Middle frontal gyrus (tissue), 1 donor: Measurements from ENCODE around the gene SELENOI.
"Not testable (repeated sequence)": the region's sequence is repeated elsewhere in the genome, so short reads cannot be mapped to it uniquely, and the experiment has no call there.

ENCODE experiments used
- DNase-seq: peaks from one replicate; pipeline ENCODE4 v3.0.0-alpha.2; 2015; ENCODE audit warnings: low spot score; ENCODE audit errors: extremely low spot score

Gene SELENOI

DNA sequence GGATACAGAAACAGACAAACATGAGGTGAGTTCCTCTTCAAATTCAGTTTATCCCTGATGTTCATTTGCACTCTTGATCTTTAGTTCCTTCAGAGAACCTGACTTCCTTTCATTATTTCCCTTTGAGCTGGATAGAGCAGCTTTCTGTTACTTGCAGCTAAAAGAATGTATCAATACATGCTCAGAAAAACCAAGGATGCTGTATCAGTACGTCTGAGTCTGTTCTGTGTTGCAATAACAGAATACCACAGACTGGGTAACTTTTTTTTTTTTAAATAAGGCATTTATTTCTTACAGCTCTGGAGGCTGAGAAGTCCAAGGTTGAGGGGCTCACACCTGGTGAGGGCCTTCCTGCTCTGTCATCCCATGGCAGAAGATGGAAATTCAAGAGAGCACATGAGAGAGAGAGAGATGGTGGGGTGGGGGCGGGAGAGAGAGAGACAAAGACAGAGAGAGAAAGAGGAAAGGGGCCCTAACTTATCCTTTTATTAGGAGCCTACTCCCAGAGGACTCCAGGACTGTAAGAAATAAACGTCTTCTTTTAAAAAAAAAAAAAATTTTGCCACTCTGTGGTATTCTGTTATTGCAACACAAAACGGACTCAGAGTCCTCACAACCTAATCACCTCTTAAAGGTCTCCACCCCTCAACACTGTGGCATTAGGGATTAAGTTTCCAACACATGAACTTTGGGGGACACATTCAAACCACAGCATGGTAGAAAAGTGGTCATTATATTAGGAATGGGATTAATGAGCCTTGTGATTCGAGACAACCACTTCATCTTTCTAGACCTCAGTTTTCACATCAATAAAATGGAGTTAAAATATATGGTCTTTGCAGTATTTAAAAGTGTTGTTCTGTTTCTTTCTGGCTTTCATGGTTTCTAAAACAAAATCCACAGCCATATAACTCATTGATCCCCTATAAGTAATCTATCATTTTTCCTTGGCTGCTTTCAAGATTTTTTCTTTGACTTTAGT is 18.4 kb upstream of the SELENOI start:
- no peak for DNase-seq

DNA sequence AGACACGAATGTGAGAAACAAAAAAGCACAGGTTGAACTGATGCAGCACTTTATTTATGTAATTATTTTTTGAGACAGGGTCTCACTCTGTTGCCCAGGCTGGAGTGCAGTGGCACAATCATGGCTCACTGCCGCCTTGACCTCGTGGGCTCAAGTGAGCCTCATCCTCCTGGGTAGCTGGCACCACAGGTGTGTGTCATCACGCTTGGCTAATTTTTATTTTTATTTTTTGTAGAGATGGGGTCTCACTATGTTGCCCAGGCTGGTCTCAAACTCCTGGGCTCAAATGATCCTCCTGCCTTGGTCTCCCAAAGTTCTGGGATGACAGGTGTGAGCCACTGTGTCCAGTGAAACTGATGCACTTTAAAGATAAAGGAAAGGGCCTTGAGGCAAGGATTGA is 16.9 kb upstream of the SELENOI start:
- not testable (repeated sequence) for DNase-seq

DNA sequence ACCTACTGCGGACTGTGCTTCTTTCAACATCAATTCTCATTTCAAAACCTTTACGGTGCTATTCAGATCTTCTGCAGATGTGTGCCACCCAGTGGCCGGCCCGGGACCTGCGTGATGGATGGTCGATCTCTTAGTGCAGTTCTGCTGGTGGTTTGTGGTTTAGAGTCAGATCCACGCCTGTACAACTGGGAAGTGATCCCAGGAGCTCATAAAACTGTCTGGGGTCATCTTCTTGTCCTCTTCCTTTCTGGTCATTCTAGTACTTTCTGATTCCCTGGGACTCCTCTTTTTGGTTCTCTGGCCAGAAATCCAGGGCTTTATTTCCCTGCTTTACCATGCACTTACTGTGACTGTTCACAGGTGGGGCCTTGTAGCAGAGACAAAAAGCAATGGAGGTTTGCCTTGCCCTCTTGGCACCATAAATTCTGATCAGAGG is 15.8 kb upstream of the SELENOI start:
- DNase-seq, result peak; percentile 43

DNA sequence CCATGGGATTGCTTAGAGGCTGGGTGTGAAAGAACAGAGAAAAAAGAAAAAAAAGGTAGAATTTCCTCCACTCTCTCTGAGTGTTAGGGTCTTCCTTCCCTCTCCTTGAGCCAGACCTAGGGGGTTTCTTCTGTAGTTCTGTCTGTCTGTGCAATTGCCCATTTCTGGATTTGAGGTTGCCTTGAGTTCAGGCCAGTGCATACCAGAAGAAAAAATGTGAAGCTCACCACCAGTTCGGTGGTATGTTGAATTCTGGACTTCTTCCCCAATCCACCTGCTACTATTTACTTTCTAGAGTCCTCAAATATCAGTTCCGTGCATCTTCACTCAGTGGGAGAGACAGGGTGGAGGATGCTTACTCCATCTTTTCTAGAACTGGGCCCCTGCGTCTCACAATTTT is 15.3 kb upstream of the SELENOI start:
- DNase-seq, result no peak

DNA sequence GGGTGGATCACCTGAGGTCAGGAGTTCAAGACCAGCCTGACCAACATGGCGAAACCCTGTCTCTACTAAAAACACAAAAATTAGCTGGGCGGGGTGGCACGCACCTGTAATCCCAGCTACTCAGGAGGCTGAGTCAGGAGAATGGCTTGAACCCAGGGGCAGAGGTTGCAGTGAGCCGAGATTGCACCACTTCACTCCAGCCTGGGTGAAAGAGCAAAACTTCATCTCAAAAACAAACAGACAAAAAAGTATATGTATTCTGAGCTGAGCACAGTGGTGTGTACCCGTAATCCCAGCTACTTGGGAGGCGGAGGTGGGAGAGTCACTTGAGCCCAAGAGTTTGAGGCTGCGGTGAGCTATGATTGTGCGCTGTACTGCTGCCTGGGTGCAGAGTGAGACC is 14.6 kb upstream of the SELENOI start:
- DNase-seq, result not testable (repeated sequence)

DNA sequence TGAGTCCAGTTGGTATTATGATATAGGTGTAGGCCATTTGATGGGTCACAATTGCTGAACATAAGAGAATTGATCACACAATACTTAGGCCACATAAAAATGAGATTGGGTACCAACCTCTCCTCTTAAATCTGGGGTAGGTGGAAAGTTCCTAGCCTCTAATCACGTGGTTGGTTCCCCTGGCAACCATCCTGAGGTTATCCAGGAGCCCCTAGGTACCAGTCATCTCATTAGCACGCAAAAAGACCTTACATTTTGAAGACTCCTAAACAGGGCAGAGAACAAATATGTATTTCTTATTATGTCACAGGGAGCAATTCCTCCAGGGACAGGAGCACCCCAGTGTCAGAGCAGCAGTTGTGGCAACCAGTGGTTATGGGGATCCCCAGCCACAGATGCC is 12.7 kb upstream of the SELENOI start:
- DNase-seq, result no peak

DNA sequence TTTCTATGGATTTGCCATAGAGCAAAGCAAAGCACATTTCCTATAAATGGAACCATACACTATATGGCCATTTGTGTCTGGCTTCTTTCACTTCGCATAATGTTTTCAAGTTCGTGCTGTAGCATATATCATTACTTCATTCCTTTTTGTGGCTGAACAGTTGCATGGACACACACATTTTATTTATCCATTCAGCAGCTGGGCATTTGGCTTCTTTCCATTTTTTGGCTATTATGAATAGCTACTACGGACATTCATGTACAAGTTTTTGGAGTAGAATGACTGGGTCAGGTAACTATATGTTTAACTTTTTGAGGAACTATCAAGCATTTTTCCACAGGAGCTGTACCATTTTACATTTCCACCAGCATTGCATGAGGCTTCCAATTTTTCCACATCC is 10.7 kb upstream of the SELENOI start:
- DNase-seq, result no peak

DNA sequence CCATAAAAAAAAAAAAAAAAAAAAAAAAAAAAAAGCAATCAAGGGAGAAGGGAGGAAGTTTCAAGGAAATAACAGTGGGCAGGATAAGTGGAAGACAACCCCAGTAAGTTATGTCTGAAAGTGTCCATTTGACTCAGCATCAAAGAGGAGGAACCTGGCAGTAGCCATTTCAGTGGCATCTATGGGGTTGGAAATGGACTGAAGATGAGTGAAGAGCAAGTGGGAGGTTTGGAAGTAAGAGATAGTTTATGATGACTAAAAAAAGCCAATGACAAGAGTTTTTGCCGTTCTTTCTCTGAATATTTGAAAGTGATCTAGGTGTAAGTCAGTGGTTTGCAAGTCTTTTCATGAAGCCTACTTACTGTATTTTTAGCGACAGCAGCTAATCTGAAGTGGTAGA is 9.2 kb upstream of the SELENOI start:
- DNase-seq, result no peak

DNA sequence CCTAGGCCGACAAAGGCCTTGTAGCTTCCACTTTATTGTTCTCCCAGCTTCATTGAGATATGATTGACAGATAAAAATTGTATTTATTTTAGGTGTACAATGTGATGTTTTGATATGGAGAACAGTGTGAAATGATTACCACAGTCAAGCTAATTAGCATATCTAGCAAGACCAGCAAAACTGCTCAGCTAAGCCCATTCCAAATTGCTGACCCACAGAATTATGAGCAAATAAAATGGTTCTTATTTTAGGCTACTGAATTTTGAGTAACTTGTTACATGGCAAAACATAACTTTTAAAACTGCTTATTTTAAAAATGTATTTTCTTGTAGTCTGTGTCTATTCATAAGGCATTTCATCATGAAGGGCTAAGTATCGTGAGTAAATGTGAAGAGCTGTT is 8.6 kb upstream of the SELENOI start:
- no peak for DNase-seq

DNA sequence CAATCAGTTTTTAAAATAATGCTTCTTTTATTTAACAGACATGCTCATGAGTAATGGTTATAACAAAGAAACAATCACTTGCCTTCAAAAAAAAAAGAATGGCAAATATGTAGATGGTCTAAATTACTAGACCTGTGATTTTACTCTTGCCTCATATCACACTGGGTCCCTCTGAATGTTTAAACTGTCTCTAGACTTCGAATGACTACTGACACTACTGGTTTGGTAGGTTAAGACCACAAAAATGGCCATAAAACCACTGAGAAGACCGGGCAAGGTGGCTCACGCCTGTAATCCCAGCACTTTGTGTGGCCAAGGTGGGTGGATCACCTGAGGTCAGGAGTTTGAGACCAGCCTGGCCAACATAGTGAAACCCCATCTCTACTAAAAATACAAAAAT is 5.1 kb upstream of the SELENOI start:
- no peak for DNase-seq

DNA sequence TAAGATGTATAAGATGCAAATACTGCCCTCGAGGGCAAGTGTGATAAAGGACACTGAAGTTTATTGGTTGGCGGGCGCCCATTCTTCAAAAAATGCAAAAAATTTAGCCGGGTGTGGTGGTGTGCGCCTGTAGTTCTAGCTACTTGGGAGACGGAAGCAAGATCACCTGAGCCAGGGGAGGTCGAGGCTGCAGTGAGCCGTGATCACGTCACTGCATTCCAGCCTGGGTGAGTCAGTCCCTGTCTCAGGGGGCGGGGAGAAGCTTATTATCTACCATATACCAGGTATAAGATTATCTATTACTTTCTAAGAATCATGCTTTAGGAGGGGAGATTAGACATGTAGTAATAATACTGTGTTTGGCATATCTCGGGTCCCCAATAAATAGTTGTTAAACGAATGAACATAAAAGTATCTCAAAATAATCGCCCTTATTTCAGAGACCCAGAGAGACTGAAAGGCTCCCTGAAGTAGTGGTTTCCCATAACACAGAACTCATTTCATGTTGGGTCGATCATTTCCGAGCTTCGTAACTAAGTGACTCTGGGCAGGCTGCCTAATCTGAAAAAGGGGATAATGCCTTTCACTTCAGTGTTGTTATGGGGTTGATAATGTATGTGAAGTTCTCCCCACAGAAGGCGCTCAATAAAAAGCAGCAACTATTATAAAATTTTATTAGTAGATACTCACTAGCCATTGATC is 1.2 kb upstream of the SELENOI start:
- no peak for DNase-seq

DNA sequence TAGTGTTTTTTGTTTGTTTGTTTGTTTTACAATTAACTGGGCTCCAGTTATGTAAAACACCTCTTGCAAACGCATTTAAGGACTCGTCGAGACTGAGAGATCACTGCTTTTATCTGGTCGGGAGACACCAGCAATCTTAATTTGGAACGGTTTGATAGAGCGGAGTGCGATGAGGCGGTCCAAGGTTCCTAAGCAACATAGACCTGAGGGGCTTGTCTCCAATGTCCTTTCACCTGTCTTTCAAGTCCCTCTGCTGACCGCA is 729 bp upstream of the SELENOI start:
- no peak for DNase-seq

DNA sequence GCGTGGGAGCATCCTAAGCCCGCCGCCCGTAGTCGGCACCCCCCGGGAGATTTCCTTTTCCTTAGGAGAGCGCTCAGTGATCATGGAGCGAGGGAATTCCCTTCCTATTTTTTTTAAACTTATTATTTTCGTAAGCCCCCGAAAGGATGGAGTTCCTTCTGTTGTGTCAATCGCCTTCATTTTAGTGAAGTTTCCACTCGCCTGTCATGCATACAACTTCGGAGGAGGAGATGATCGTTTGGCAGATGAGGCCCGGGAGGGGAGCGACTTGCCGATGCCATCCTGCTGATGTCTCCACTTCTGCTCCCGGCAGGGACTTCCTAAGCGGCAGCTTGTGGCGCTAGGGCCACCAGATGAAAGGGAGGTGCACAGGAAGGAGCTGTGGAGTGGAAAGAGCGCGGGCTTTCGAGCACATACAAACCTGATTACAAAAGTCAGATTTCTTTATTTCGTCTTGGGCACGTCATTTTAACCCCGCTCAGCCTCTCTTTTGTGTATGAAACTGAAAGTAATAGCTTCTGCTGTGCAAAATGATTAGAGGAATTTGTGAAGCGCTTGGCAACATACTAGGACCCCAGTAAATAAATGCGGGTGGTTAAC is 611 bp downstream of the SELENOI start, which contains the start of gene ADGRF3:
Gene ADGRF3 (minus strand): TSS at position 336 of the 600 bp plus-strand sequence. CDS start 555 bp downstream, outside the sequence.
- no peak for DNase-seq

DNA sequence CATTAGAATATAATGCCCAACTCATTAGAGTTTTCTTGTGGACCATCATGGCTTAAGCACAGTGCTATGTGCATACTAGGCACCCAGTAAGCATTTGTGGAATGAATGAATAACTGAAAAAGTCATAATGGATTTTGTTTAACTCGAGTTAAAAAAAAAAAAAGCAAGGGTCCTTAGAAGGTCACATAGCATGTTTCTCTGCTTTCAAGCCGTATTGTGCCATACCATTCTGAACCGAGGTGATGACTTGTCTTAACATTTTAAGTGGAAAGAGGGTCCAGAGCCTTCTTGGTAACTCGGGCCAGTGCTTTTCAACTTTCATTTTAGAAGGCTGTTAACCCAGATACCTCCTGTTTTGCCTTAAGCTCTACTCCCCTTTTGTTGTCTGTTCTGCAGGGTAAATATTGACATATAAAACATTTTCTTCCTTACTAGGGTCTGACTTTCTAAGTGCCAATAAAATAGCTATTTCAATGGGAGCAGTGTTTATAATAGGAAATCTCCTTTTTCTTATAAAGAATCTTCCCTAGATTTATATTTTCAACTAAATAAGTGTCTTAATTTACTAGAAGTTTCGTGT is 1.4 kb downstream of the SELENOI start:
- DNase-seq, result no peak

DNA sequence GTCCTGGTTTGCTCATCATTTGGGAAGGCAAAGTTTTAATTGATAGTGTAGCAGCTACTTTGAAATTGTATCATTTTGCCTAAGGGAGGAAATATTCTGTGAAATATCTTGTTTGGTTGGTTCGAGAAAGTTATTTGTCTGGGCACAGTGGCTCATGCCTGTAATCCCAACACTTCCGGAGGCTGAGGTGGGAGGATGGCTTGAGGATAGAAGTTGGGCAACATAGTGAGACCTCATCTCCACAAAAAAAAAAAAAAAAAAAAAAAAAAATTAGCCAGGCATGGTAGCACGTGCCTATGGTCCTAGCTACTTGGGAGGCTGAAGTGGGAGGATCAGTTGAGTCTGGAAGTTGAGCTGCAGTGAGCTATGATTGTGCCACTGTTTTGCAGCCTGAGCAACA is 3.7 kb downstream of the SELENOI start:
- DNase-seq, result no peak

DNA sequence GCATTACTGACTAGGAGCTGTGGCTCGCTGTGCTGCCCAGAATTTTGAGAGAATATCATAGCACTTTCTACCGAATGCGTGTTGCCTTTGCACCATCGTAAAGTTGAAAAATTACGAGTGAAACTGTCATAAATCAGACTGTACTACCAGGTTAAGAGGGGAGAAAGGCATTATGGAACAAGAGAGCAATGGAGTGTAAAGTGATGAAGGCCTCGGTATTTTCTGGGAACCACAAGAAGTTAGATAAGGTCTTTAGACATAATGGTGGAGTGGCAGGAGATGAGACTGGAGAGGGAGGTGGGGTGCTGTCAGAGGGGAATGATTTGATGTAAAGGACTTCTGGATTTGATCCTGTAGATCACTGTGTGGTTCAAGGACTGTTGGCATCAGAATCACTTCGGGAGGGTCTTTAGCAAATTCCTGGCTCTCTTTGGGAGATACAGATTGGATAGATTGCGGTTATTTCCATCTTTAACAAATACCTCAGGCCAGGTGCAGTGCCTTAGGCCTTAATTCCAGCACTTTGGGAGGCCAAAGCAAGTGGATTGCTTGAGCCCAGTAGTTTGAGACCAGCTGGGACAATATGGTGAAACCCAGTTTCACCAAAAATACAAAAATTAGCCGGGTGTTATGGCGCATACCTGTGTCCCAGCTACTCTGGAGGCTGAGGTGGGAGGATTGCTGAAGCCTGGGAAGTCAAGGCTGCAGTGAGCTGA is 5.6 kb downstream of the SELENOI start:
- no peak for DNase-seq

DNA sequence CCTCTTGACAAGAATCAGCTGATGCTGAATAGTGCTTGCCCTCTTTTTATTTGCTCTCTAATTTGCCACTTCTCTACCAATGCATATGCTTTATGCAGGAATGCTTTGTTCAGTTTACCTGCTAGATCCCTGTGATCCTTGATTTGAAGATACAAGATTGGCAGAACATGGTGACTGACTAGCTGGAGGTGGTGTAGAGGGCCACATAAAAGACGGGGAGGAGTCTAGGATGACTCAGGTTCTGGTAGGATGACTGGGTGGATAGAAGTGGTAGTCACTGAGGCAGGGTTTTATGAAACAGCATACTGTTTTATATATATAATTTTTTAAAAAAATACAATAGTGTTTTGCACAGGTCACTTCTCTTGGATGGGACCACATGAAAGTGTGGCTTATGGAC is 6.9 kb downstream of the SELENOI start:
- no peak for DNase-seq

DNA sequence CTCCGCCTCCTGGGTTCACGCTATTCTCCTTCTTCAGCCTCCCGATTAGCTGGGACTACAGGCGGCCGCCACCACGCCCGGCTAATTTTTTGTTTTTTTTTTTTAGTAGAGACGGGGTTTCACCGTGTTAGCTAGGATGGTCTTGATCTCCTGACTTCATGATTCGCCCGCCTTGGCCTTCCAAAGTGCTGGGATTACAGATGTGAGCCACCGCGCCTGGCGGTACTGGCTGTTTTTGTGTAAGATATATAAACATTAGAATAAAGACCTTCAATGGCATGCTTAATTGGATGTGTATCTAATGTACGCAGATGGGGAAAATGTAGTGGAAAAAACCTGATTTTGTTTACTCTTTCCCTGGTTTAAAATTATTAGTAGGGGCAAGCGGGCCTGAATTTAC is 8.5 kb downstream of the SELENOI start:
- DNase-seq, result not testable (repeated sequence)

DNA sequence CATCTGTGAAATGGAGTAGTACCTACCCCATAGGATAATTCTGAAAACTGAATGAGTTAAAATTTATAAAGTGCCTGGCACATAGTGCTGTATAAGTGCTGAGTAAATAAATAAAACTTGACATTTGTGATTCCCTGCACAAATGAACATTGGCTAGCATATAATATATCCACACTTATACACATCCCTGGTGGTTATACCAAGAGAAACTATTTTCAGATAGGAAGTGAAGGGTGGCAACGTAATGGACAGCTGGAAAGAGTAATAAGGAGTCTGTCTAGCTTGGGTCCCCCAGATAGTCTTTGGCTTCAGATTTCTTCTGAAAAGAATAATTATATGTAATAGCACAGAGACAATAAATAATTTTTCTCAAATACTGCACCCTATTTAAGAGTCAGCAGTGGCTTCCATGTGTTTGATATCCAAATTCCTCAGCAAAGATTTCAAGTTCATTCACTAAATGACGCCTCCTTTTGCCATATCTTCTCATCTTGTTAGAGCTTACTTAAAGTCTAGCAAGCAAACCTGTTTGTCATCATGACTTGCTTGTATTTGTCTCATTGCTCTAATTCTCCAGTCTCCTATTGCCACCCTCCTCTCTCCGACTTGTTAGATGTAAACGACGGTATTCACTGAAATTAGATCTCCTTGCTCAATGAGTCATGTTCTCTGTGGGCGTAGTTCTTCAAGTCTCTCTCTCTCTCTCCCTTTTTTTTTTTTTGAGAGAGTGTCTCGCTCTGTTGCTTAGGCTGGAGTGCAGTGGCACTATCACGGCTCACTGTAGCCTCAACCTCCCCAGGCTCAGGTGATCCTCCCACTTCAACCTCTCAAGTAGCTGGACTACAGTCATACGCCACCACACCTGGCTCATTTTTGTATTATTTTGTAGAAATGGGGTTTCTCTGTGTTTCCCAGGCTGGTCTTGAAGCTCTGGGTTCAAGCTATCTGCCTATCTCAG is 9.4 kb downstream of the SELENOI start:
- no peak for DNase-seq

DNA sequence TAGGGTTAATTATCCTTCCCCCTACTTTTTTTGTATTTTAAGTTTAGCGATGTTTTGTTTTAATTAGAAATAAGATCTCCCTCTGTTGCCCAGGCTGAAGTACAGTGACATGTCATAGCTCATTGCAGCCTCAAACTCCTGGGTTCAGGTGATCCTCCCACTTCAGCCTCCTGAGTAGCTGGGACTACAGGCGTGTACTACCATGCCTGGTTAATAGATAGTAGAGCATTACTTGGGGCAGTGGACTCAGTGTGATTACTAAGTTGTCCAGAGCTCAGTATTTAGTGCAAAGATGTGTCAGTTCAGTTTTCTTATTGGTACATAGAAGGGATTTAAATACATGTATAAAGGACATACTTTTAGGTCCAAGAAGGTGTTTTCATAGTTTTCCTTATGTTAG is 10.2 kb downstream of the SELENOI start:
- DNase-seq, result no peak
